Embryonic facial prominence (tissue), 1 donor: ENCODE data around the gene SORCS3.

Source experiments
- DNase-seq: peaks from one replicate; pipeline ENCODE4 v3.0.0-alpha.2; 2016; ENCODE audit errors: extremely low spot score

SORCS3 gene

DNA sequence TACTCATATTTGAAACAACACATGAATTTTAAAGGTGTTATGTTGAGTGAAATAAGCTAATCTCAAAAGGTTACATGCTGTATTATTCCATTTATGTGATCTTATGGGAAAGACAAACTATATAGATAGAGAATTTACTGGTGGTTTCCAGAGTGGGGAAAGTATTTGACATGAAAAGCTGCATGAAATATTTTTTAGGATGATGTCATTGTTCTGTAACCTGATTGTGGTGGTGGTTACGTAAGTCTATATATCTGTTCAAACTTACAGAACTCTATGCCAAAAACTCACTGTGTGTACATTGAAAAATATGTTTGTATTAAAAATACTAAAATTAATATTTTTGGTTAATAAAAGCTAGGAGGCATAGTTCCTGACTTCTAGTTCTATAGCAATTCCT, 453.0 kb downstream of the SORCS3 start:
- no peak for DNase-seq

DNA sequence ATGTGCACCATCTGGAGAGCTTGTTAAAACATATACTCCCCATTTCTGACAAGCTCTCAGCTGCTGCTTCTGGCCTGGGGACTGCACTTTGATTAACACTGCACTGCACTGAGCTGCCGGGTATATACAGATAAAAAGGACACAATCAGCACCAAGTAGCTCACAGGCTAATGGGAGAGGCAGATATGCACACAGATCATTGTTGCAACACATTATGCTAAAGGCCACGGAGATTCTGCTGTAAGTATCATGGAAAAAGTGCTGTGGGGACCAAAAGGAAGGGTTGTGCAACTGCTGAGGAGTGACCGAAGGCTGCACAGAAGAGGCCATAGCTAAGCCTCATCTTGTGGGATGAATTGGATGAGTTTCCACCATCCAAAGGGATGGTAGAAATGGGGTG, 455.2 kb downstream of the SORCS3 start:
- no peak for DNase-seq

DNA sequence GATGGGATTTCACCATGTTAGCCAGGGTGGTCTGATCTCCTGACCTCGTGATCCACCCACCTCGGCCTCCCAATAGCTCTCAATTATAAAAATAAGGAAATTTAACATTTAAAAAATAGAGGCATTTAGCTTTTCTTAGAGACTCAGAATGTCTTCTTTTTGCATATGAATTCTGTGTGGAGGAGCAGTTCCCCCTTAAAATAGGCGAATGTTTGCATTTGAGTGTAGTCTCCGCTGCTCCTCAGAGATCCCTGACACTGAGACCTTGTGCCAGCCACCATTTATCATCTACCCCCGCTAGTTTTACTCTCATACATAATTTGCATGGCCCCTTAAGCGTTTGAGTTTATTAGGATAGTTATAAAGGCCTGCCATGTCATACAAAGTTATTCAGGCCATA, 461.9 kb downstream of the SORCS3 start:
- DNase-seq = no peak

DNA sequence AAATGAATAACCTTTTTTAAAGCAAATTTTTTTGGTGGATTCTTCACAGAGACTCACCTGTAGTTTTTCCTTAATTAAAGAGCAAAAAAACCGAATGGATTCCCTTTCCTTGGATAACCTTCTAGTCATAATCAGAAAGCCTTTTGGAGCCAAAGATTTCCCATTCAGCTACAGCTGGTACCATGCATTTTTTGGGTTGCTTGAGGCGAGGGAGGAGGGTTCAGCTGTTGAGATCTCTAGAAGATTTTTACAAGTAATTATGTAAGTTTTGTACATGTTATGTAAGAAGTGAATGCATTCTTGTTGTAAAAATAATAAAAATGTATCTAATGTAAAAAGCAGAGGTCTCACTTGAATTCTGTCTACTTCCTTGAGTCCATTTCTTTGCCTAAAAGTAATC, 463.2 kb downstream of the SORCS3 start:
- no peak for DNase-seq

DNA sequence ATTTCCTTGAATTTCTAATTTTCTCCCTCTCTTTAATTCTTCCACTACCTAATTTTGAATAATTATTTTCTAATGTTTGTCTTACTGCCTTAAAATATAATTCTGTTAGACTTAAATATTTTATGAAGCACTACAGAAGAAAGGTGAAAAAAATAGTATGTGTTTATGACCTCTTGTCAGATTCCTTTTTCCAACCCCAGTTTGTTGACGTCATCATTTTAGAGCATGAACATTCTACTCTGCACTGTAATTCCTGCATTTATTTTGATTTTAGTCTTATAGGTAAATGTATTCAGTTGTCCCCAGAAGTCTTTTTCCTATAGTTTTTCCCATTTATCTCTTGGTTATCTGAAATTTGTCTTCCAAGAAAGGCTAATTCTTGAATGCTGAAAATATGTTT, 468.1 kb downstream of the SORCS3 start:
- no peak for DNase-seq

GRCh38 chr10:105112862-105113261, 471.8 kb downstream of the SORCS3 start:
- no peak for DNase-seq

DNA sequence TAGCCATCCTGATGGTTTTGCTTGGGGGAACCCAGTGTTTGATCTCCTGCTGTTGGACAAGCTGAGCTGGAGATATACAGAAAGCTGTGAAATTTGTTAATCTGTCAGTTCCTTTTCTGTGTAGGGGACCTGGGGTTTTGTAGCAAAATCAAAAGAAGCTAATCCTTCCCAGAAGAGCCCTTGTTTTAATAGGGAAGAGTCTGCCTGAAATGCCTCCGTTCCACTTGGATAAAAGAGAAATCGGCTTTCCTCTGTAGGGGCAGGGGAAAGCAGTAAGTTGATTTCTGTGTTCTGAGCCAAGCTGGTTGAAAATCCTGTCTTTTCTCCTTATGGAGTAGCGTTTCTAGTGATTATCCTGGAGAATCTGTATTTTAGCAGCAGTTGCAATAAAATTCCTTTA, 472.6 kb downstream of the SORCS3 start:
- DNase-seq = no peak

- DNase-seq = no peak
These were observed 480.7 kb downstream of the SORCS3 start for GRCh38 chr10:105121743-105122142.

- no peak for DNase-seq
These were observed 487.0 kb downstream of the SORCS3 start for GRCh38 chr10:105128111-105128510.

- no peak for DNase-seq
These were observed 497.3 kb downstream of the SORCS3 start for GRCh38 chr10:105138358-105138757.

DNA sequence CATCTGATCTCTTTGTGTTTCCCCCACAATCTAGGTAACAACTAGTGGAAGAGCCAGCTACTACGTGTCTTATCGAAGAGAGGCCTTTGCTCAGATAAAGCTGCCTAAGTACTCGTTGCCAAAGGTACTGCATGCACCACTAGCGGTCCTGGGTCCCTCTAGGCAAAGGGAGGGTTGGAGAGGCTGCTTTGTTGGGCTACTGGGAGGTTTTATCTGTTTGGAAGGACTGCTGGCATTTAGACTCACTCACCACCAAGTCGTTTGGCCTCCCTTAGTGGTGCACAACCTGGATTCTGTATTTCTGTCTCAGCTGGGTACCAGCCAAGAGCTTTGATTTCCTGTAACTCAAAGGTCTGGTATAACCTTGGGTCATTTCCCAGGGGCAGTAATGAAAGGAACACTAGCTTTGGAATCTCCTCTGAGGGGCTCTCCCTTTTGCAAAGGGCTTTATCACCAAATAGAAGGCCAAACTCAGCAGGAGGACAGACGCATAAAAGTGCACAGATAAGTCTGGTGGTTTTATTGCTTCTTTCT, 498.3 kb downstream of the SORCS3 start:
- DNase-seq = no peak

GRCh38 chr10:105140600-105140999, 499.5 kb downstream of the SORCS3 start:
- DNase-seq = no peak

DNA sequence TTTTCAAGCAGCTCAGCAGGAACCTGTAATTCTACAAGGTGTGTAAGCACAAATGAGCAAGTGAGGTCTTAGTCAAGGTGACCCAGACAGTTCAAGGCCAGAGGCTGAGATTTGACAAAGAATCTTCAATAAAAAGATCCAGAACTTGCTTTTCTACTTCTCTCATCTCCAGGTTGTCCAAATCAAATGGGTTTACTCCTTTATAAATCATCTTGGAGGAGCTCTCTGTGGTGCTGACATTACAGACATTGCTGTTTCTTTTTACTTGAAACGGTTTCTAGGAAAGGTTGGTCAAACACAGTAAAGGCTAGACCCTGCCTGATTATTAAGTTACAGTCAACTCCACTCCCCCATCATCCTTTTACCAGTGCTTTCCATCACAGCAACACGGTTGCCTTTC, 504.6 kb downstream of the SORCS3 start:
- DNase-seq = no peak

GRCh38 chr10:105146436-105146835, 505.3 kb downstream of the SORCS3 start:
- DNase-seq = no peak

DNA sequence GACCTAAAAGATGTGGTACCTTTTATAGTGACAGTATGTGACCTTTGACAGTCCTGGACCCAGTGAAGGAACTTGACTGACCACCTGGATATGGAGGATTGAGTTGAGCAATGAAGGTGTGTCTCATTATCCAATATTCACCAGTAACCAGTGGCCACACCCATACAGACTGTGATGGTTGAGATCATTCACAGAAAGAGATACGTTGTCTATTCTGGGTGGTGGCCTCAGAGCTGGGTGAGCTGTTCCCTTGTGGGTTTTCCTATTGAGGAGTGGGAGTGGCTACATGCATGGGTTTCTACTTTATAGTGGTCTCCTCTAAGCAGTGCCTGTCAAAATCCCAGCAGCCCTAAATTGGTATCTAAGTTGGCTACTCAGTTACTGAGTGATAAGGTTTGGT, 507.4 kb downstream of the SORCS3 start:
- no peak for DNase-seq

DNA sequence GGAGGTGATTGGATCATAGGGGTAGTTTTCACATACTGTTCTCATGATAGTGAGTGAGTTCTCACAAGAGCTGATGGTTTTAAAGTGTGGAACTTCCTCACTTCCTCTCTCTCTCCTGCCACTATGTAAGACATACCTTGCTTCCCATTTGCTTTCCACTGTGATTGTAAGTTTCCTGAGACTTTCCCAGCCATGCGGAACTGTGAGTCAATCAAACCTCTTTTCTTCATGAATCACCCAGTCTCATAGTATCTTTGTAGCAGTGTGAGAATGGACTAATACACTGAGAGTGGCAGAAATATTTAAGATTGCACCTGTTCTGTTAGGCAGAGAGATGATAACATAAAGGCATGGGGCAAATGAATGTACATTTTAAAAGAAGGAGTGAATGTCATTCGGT, 507.8 kb downstream of the SORCS3 start:
- no peak for DNase-seq

DNA sequence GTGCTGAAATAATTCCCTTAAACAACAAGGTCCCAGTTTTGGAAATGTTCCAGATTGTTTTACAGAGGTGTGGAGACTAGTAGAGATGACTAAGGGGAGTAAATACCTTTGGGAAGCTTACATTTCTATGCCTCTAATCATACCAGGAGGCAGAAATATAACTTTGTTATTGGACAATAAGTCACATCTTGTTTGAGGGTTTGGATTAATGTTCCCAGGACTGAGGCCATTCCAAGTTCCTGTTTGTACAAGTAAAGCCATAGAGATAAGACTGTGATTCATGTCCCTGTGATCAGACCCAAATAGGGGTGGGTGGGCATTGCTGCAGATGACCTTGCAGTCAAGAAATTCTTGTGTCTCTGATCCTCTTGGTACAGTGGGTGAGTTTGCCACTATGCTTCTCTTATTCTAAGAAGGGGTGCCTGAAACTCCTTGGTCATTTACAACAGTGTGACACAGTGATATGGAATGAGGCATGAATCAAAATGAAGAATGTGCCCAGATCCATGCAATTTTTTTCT, 508.3 kb downstream of the SORCS3 start:
- DNase-seq = no peak

DNA sequence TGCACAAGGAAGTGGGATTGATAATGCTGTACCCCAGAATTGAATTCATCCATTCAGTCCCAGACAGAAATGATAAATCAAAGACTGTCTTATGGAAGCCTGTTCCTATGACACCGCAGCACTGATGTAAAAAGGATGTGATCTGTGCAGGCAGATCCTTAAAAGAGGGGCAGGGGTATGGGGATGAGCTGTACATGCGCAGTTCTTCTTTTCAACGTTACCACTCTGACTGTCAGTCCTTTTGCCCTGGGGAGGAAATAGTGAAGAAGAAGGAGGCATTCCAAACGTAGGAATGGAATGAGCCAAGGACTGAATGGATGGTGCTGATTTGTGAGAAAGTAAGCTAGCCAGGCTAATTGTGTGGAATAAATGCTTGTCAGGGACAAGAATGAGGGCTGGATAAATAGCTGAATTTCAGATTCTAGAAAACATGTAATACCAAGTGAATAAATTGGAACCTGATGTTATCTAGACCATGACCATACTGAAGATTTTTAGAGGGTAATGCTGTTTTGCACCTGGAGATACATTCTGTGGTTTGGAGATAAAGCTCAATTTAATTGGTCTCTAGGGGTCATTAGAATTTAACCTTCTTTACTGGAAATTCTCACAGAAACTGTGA, 509.3 kb downstream of the SORCS3 start:
- DNase-seq = no peak

GRCh38 chr10:105154736-105155135, 513.6 kb downstream of the SORCS3 start:
- no peak for DNase-seq

- DNase-seq = no peak
These were observed 518.2 kb downstream of the SORCS3 start for GRCh38 chr10:105159268-105159667.

DNA sequence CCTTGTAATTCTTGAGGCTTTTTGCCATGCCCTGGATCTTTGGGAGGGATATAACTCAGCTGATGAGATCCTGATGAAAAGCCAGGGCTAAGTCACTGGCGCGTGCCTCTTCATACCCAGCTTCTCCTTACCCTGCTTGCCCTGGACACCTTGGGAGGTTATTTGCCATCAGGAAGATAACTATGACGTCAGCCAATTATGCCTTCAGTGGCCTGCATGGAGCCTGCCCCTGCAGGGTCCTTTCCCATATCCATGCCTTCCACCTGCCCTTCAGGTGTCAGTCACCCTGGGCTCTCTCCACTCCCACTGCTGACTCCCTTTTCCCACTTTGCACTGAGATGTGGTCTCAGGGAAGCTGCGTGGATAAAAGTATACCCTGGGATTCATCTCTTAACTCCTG, 520.1 kb downstream of the SORCS3 start:
- no peak for DNase-seq

DNA sequence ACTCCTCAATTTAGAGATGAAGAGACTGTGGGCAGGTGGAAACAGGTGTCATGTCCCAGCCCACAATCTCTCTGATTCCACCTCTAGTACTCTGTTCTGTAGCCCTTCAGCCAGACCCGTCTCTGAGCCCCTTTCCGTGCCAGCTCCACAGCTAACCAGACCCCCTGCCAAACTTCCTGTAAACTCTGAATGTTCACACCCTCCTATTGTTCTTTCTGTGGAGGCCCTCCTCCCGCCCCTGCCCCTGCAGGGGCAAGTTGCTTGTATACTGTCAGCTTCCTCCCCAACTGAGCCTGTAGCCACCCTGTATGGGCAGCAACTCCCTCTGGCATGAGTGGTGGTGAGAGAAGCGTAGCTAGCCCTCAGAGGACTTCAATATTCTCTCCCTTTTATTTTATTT, 520.7 kb downstream of the SORCS3 start:
- DNase-seq = no peak

- DNase-seq = no peak
These were observed 529.4 kb downstream of the SORCS3 start for GRCh38 chr10:105170521-105170920.

DNA sequence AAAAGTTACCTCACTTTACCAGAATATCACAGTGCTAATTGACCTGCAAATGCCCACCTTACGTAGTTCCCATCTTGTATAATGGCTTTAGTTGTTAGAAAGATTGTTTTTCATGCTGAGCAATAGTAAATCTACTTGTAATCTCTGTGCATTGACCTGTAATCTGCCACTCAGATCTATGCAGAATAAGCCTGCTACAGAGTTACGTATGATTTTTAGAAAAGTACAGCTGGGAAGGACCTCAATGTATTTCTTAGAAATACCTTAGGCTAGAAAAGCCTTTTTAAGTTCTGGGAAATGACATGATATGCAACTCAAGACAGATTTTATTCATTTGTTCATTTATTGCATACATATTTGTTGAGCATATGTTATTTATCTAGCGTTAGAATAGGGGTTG, 530.9 kb downstream of the SORCS3 start:
- DNase-seq = no peak
